ENCODE measurements around the gene RNF113B.

The RNF113B gene

Small RNAs within 50 kb of the gene (small RNA-seq; reads per million reads assigned to genes)
- gene MIR3170 (ENCODE audit: low read depth), result 7.5 reads per million, percentile 71 among the genes with 10 or more reads in this experiment
